ENCODE results near the gene ATF7.

DNA sequence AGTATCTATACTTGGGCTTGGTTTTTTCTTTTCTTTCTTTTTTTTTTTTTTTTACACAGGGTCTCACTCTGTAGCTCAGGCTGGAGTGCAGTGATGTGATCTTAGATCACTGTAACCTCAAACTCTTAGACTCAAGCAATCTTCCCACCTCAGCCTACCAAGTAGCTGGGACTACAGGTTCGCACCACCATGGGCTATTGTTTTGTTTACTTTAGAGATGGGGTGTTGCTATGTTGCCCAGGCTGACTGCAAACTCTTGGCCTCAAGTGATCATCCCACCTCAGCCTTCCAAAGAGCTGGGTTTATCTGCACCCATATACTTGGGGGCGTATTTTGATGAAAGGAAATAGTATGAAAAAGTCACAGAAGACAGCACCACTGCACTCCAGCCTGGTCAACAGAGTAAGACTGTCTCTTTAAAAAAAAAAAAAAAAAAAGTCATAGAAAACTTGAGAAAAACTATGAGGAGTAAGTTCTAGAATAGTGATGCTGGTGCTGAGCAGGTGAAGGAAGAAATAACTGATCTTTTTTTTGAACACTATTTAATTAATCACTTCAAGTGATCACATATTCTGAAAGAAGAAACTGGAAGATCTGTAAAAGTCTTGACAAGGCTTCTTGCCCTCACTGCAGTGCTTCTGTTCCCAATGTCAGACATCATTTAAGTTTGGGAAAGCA, 65.1 kb downstream of the ATF7 start:
- TF ChIP-seq EZH2 (IDR thresholded peaks at IDR 0.05; ENCODE audit: low read depth): no peak
- TF ChIP-seq, protein P1, sequence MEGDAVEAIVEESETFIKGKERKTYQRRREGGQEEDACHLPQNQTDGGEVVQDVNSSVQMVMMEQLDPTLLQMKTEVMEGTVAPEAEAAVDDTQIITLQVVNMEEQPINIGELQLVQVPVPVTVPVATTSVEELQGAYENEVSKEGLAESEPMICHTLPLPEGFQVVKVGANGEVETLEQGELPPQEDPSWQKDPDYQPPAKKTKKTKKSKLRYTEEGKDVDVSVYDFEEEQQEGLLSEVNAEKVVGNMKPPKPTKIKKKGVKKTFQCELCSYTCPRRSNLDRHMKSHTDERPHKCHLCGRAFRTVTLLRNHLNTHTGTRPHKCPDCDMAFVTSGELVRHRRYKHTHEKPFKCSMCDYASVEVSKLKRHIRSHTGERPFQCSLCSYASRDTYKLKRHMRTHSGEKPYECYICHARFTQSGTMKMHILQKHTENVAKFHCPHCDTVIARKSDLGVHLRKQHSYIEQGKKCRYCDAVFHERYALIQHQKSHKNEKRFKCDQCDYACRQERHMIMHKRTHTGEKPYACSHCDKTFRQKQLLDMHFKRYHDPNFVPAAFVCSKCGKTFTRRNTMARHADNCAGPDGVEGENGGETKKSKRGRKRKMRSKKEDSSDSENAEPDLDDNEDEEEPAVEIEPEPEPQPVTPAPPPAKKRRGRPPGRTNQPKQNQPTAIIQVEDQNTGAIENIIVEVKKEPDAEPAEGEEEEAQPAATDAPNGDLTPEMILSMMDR (conservative IDR thresholded peaks at IDR 0.05): no peak

Measured in PC-9 (cell line).